ENCODE data around the gene PPIC.

Gene PPIC

GRCh38 chr5:123001808-123002207 lies 34.7 kb downstream of the PPIC start:
- Histone ChIP-seq H3K4me1 (ENCODE audit: control insufficient read depth, insufficient read depth, low read length) (peaks cover 20% of the 10 kb centered on the region), H3K9me3 (ENCODE audit: control insufficient read depth, insufficient read depth, low read length) (no peaks in the 10 kb centered on the region), H3K4me3 (ENCODE audit: low read depth, low read length) (no peak overlapping the region), H3K27me3 (ENCODE audit: control insufficient read depth, insufficient read depth, low read length) (no peaks in the 10 kb centered on the region), H3K9ac (ENCODE audit: low read depth, low read length) (no peak overlapping the region), H3K36me3 (ENCODE audit: control insufficient read depth, insufficient read depth, low read length) (no peaks in the 10 kb centered on the region)

DNA sequence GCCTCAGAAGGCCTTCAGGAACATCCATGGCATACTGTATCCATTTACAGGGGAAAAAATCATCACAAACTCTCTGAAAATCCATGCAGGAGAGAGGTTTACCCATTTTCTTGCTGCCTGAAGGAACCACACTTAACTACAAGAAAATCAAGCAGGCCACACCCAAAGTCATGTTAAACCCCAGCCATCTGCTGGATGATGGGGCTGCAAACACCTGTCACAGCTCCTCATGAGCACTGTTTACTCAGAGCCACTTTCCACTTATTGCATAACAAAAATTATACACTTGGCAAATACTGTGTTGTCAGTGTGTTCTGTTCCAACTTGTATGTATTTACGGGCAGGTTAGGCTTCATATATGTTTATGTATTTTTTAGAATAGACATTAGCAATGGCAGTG lies 35.8 kb downstream of the PPIC start:
- Histone ChIP-seq H3K9me3 (ENCODE audit: control insufficient read depth, insufficient read depth, low read length) (no peaks in the 10 kb centered on the region), H3K4me1 (ENCODE audit: control insufficient read depth, insufficient read depth, low read length) (peaks cover 22% of the 10 kb centered on the region), H3K4me3 (ENCODE audit: low read depth, low read length) (no peak overlapping the region), H3K36me3 (ENCODE audit: control insufficient read depth, insufficient read depth, low read length) (no peaks in the 10 kb centered on the region), H3K27me3 (ENCODE audit: control insufficient read depth, insufficient read depth, low read length) (no peaks in the 10 kb centered on the region), H3K9ac (ENCODE audit: low read depth, low read length) (no peak overlapping the region)

DNA sequence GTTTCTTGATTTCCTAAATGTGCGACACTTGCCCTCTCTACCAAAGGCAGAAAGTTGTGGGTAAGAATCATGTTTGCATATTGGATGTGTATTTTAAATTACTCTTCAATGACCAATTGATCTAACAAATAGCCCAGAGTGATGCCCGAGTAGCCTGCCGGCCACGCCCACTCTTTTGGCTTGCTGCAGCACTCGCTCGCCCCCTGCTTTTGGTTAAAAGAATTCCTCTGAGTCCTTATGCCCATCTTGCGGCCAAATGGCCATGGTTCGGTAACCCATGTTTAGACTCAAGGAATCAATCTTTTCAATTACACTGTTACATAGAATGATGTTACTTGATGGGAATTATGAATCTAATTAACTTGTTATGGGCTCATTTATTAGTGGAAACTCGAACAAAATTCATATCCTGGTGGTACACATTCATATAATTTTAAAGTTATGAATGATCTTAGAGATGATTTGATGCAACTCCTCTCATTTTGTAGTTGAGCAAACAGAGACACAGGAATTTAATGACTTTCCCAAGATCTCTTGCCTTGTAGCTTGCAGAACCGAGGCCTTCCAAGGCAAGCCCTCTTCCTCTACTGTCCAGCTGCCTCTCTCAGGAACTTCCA lies 36.5 kb downstream of the PPIC start:
- peaks cover 22% of the 10 kb centered on the region for H3K4me1 ChIP-seq (ENCODE audit: control insufficient read depth, insufficient read depth, low read length)
- no peaks in the 10 kb centered on the region for H3K36me3 ChIP-seq (ENCODE audit: control insufficient read depth, insufficient read depth, low read length)
- H3K27me3 ChIP-seq (ENCODE audit: control insufficient read depth, insufficient read depth, low read length) = no peaks in the 10 kb centered on the region
- H3K9me3 ChIP-seq (ENCODE audit: control insufficient read depth, insufficient read depth, low read length) = no peaks in the 10 kb centered on the region
- no peak overlapping the region for H3K4me3 ChIP-seq (ENCODE audit: low read depth, low read length)
- no peak overlapping the region for H3K9ac ChIP-seq (ENCODE audit: low read depth, low read length)

DNA sequence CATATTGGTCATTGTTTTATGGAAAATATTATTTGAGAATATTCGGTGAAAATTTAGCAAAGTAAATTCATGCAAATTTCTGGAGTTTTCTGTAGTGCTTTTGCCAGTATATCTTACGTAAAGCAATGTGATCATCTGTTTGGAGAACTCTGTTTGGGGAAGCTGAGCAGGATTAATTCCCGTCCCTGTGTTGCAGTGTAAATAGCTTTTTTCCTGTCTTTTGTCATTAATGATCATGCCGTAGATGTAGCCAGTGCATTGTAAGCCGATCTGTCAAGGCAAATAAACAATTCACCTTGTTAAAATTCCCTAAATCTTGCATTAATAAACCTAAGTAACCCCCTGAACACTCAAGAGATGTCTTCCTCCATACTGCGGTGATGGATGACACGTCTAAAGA lies 39.2 kb downstream of the PPIC start:
- no peaks in the 10 kb centered on the region for H3K27me3 ChIP-seq (ENCODE audit: control insufficient read depth, insufficient read depth, low read length)
- peaks cover 22% of the 10 kb centered on the region for H3K4me1 ChIP-seq (ENCODE audit: control insufficient read depth, insufficient read depth, low read length)
- no peak overlapping the region for H3K9ac ChIP-seq (ENCODE audit: low read depth, low read length)
- no peaks in the 10 kb centered on the region for H3K36me3 ChIP-seq (ENCODE audit: control insufficient read depth, insufficient read depth, low read length)
- no peaks in the 10 kb centered on the region for H3K9me3 ChIP-seq (ENCODE audit: control insufficient read depth, insufficient read depth, low read length)
- no peak overlapping the region for H3K4me3 ChIP-seq (ENCODE audit: low read depth, low read length)

DNA sequence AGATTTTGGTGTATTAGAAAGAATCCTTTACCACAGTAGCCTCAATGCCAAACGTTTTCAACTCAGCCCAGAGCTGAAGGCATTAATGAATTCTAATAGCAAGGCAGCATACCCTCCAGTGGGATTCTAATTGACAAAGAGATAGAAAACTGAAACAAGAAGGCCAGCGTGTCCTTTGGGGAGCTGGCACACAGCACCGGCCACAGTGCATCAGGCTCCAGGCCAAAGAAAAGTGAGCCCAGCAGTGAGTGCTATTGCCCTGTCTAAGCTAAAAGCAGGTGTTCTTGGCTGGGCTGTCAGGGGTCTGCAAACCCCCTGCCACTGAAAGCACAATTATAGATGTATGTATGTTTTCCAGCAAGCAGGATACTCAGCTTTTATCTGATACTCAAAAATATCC lies 40.4 kb downstream of the PPIC start:
- Histone ChIP-seq H3K27me3 (ENCODE audit: control insufficient read depth, insufficient read depth, low read length) (no peaks in the 10 kb centered on the region), H3K4me3 (ENCODE audit: low read depth, low read length) (no peak overlapping the region), H3K9me3 (ENCODE audit: control insufficient read depth, insufficient read depth, low read length) (no peaks in the 10 kb centered on the region), H3K4me1 (ENCODE audit: control insufficient read depth, insufficient read depth, low read length) (peaks cover 22% of the 10 kb centered on the region), H3K9ac (ENCODE audit: low read depth, low read length) (no peak overlapping the region), H3K36me3 (ENCODE audit: control insufficient read depth, insufficient read depth, low read length) (no peaks in the 10 kb centered on the region)

DNA sequence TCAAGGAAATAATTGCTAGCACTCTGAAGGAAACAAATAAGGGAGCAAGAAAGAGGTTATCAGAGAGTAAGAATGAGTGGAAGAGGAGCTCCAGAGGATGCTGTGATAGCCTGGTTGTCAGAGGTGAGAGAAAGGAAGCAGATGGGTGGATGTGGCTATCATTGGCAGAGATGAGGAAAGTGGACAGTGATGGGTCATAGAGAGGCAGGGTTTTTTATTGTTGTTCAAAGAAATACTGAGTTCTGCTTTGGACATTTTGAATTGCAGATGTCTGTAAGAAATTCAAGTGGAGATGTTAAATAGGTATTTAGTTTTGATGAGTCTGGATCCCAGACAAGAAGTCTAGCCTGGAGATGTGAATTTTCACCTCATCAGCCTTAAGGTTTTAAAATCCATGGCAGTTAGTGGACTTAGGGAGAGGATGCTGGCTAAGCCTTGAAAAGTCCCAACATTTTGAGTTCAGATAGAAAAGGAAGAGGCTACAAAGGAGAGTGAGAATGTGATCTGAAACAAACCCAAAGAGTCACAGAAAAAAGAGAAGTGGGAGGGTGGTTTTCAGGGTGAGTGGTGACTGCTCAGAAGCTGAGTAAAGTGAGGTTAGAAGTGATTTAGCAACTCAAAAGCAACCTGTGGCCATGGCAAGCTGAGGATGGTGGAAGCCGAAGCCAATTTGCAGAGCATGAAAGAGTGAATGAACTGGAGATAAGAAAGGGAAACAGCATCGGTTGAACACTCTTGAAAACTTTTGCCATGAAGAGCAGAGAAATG lies 50.4 kb downstream of the PPIC start:
- Histone ChIP-seq H3K9ac (ENCODE audit: low read depth, low read length) (no peak overlapping the region), H3K4me1 (ENCODE audit: control insufficient read depth, insufficient read depth, low read length) (no peaks in the 10 kb centered on the region), H3K27me3 (ENCODE audit: control insufficient read depth, insufficient read depth, low read length) (no peaks in the 10 kb centered on the region), H3K9me3 (ENCODE audit: control insufficient read depth, insufficient read depth, low read length) (no peaks in the 10 kb centered on the region), H3K4me3 (ENCODE audit: low read depth, low read length) (no peak overlapping the region), H3K36me3 (ENCODE audit: control insufficient read depth, insufficient read depth, low read length) (no peaks in the 10 kb centered on the region)

DNA sequence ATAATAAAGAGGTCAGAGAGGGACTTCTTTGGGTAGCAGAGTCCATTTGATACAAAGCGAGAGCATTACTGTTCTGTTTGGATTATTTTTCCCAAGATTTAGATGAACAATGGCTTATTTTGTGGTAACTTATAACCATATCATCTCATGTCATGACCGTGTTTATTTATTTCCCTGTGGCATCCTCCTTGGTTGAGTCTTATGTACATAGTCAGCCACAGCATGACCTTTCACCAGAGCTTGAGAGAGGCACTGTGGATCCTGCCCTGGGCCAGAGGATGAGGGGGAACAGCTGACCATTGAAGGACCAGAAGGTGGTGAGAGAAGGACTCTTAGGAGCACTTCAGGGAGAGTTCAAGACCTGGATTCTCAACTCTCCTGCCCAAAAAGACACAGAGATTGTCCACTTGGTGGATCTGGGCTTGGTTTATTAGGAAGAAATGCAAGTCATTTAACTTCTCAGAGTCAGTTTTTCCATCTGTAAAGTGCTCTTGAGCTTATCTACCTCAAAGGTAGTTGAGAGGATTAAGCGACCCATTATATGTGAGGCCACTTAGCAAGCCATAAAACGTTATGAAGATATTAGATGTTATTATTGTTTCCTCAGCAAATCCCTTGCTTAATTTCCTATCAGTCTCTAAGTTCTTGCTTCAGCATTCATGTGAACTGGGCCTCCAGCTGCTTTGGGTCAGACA lies 51.4 kb downstream of the PPIC start:
- Histone ChIP-seq H3K9ac (ENCODE audit: low read depth, low read length) (no peak overlapping the region), H3K27me3 (ENCODE audit: control insufficient read depth, insufficient read depth, low read length) (no peaks in the 10 kb centered on the region), H3K36me3 (ENCODE audit: control insufficient read depth, insufficient read depth, low read length) (no peaks in the 10 kb centered on the region), H3K9me3 (ENCODE audit: control insufficient read depth, insufficient read depth, low read length) (no peaks in the 10 kb centered on the region), H3K4me3 (ENCODE audit: low read depth, low read length) (no peak overlapping the region), H3K4me1 (ENCODE audit: control insufficient read depth, insufficient read depth, low read length) (no peaks in the 10 kb centered on the region)

- Histone ChIP-seq H3K9me3 (ENCODE audit: control insufficient read depth, insufficient read depth, low read length) (no peaks in the 10 kb centered on the region), H3K9ac (ENCODE audit: low read depth, low read length) (no peak overlapping the region), H3K4me3 (ENCODE audit: low read depth, low read length) (no peak overlapping the region), H3K4me1 (ENCODE audit: control insufficient read depth, insufficient read depth, low read length) (no peaks in the 10 kb centered on the region), H3K36me3 (ENCODE audit: control insufficient read depth, insufficient read depth, low read length) (no peaks in the 10 kb centered on the region), H3K27me3 (ENCODE audit: control insufficient read depth, insufficient read depth, low read length) (no peaks in the 10 kb centered on the region)
These were observed 52.1 kb downstream of the PPIC start for GRCh38 chr5:122984425-122984824.

- no peak overlapping the region for H3K4me3 ChIP-seq (ENCODE audit: low read depth, low read length)
- H3K36me3 ChIP-seq (ENCODE audit: control insufficient read depth, insufficient read depth, low read length) = no peaks in the 10 kb centered on the region
- H3K27me3 ChIP-seq (ENCODE audit: control insufficient read depth, insufficient read depth, low read length) = no peaks in the 10 kb centered on the region
- no peaks in the 10 kb centered on the region for H3K4me1 ChIP-seq (ENCODE audit: control insufficient read depth, insufficient read depth, low read length)
- H3K9me3 ChIP-seq (ENCODE audit: control insufficient read depth, insufficient read depth, low read length) = no peaks in the 10 kb centered on the region
- H3K9ac ChIP-seq (ENCODE audit: low read depth, low read length) = no peak overlapping the region
These were observed 54.1 kb downstream of the PPIC start for GRCh38 chr5:122982376-122982775.

DNA sequence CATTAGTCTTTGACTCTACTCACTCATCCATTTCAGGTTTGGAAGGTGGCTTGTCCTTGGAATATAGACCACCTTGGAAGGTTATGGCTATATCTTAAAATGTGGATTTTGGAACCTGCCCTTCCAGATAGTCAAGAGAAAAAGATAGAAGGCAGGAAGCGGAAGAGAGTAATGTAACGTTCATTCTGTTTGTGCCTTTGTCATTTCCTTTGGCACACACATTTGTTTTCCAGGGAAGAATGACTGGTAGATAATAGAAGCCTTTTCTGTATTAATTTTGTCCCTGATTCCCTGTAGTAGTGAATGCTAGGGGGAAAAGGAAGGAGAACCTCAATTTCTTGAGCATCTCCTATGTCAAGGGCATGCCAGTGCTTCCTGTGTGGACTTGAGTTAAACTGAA lies 54.7 kb downstream of the PPIC start:
- H3K27me3 ChIP-seq (ENCODE audit: control insufficient read depth, insufficient read depth, low read length) = no peaks in the 10 kb centered on the region
- no peaks in the 10 kb centered on the region for H3K9me3 ChIP-seq (ENCODE audit: control insufficient read depth, insufficient read depth, low read length)
- no peak overlapping the region for H3K9ac ChIP-seq (ENCODE audit: low read depth, low read length)
- no peaks in the 10 kb centered on the region for H3K36me3 ChIP-seq (ENCODE audit: control insufficient read depth, insufficient read depth, low read length)
- no peaks in the 10 kb centered on the region for H3K4me1 ChIP-seq (ENCODE audit: control insufficient read depth, insufficient read depth, low read length)
- H3K4me3 ChIP-seq (ENCODE audit: low read depth, low read length) = no peak overlapping the region

- no peaks in the 10 kb centered on the region for H3K27me3 ChIP-seq (ENCODE audit: control insufficient read depth, insufficient read depth, low read length)
- no peaks in the 10 kb centered on the region for H3K4me1 ChIP-seq (ENCODE audit: control insufficient read depth, insufficient read depth, low read length)
These were observed 57.8 kb downstream of the PPIC start for GRCh38 chr5:122978644-122979297.

More at GRCh38 chr5:122978644-122979297, 57.8 kb downstream of the PPIC start:
- no peak overlapping the region for H3K9ac ChIP-seq (ENCODE audit: low read depth, low read length)
- H3K9me3 ChIP-seq (ENCODE audit: control insufficient read depth, insufficient read depth, low read length) = no peaks in the 10 kb centered on the region
- no peak overlapping the region for H3K4me3 ChIP-seq (ENCODE audit: low read depth, low read length)
- no peaks in the 10 kb centered on the region for H3K36me3 ChIP-seq (ENCODE audit: control insufficient read depth, insufficient read depth, low read length)
